Erythroblast (primary cell): Measurements from ENCODE around the gene LRRFIP2.

Experiments used
- GATA1 ChIP-seq: IDR thresholded peaks from 2 replicates; pipeline ENCODE4 v1.6.1; 2011; ENCODE audit warnings: low read depth, mild to moderate bottlenecking, control low read depth, low read length, moderate library complexity
- POLR2A ChIP-seq: IDR thresholded peaks from 2 replicates; pipeline ENCODE4 v1.6.1; 2011; ENCODE audit warnings: mild to moderate bottlenecking, low read length

- no peak for TF ChIP-seq POLR2A
- no peak for TF ChIP-seq GATA1
Measured at GRCh38 chr3:37141676-37142075, 32.7 kb downstream of the LRRFIP2 start.
